ENCODE data around the gene DMXL1.

The DMXL1 gene

DNA sequence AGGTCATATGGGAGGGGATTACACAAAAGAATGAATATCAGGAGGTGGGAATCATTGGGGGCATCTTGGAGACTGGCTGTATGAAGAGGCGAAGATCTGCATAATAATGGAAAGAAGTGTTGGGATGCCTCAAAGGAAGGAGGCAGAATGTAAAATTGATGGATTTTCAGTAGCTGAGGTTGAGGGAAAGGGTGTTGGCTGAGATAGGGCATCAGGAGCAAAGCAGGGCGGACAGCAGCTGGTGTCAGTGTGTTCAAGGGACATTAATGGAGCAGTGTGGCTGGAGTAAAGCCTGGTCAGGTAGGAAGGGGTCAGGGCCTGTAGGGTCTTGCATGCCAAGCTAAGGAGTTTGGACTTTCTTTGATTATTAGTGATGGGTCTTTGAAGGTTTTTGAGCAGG is 219.7 kb downstream of the DMXL1 start:
- DNase-seq (ENCODE audit: low read depth), result no peak
- TF ChIP-seq CTCF (conservative IDR thresholded peaks at IDR 0.05; ENCODE audit: low read depth, low read length), result no peak
- no peak overlapping the region for H3K4me3 ChIP-seq (ENCODE audit: low read length)

DNA sequence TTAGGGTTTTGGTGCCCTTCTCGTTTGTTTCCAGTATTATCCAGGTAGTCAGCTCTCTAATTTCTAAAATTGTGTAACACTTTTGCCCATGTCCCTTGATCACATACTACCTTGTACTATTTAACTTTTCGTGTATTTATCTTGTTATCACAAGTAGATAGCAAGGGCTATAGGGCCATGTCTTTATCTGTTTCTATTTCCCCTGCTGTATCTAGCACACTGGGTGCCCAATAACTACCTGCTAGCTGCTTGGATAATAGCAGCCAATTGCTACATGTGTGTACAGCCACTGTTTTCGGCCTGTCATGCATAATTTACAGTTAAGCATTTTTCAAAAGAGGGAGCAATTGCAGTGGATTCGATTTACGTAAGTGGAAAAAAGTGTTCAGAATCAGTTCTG is 220.2 kb downstream of the DMXL1 start:
- no peak for TF ChIP-seq CTCF (conservative IDR thresholded peaks at IDR 0.05; ENCODE audit: low read depth, low read length)

GRCh38 chr5:119291877-119292276 is 221.0 kb downstream of the DMXL1 start:
- DNase-seq (ENCODE audit: low read depth), result no peak
- TF ChIP-seq CTCF (conservative IDR thresholded peaks at IDR 0.05; ENCODE audit: low read depth, low read length), result no peak
- H3K4me3 ChIP-seq (ENCODE audit: low read length), result no peak overlapping the region

More for the DNA sequence above, 220.2 kb downstream of the DMXL1 start:
- H3K4me3 ChIP-seq (ENCODE audit: low read length), result no peak overlapping the region
- no peak for DNase-seq (ENCODE audit: low read depth)

GRCh38 chr5:119292701-119293515 is 222.0 kb downstream of the DMXL1 start:
- TF ChIP-seq CTCF (conservative IDR thresholded peaks at IDR 0.05; ENCODE audit: low read depth, low read length), result no peak
- no peak overlapping the region for H3K4me3 ChIP-seq (ENCODE audit: low read length)
- no peak for DNase-seq (ENCODE audit: low read depth)

DNA sequence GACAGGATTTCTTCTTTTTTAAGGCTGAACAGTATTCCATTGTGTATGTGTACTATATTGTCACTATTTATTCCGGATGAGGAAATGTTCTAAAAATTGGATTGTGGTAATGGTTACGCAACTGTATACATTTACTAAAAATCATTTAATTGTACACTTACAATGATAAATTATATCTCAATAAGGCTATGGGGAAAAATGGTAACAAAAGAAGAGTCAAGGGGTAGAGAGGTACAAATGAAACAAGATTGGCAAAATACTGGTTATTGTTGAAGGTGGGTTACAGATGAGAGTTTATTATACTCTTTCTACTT is 222.6 kb downstream of the DMXL1 start:
- no peak overlapping the region for H3K4me3 ChIP-seq (ENCODE audit: low read length)
- TF ChIP-seq CTCF (conservative IDR thresholded peaks at IDR 0.05; ENCODE audit: low read depth, low read length), result no peak
- DNase-seq (ENCODE audit: low read depth), result no peak

All from retinal pigment epithelial cell (primary cell).